ENCODE results near the gene CADM1.

CADM1 gene

GRCh38 chr11:115515647-115516395 is 11.6 kb upstream of the CADM1 start:
- DNase-seq (ENCODE audit: low spot score), result no peak

- no peak for DNase-seq (ENCODE audit: low spot score)
Observed at GRCh38 chr11:115506954-115507675, 2.9 kb upstream of the CADM1 start.

GRCh38 chr11:115505175-115505574 is 960 bp upstream of the CADM1 start:
- no peak for DNase-seq (ENCODE audit: low spot score)

- no peak for DNase-seq (ENCODE audit: low spot score)
Observed at GRCh38 chr11:115503886-115504275, 334 bp downstream of the CADM1 start.

GRCh38 chr11:115503083-115503885 is 931 bp downstream of the CADM1 start:
- DNase-seq (ENCODE audit: low spot score), result peak; percentile 30

GRCh38 chr11:115502636-115503082 is 1.6 kb downstream of the CADM1 start:
- no peak for DNase-seq (ENCODE audit: low spot score)

GRCh38 chr11:115501893-115502589 is 2.2 kb downstream of the CADM1 start:
- DNase-seq (ENCODE audit: low spot score), result no peak

- DNase-seq (ENCODE audit: low spot score), result no peak
Observed at GRCh38 chr11:115501502-115501892, 2.7 kb downstream of the CADM1 start.

- DNase-seq (ENCODE audit: low spot score), result peak; percentile 81
Observed at GRCh38 chr11:115500547-115501501, 3.4 kb downstream of the CADM1 start.

GRCh38 chr11:115499891-115500290 is 4.3 kb downstream of the CADM1 start:
- no peak for DNase-seq (ENCODE audit: low spot score)

GRCh38 chr11:115499241-115499799 is 4.9 kb downstream of the CADM1 start:
- no peak for DNase-seq (ENCODE audit: low spot score)

- DNase-seq (ENCODE audit: low spot score), result no peak
Observed at GRCh38 chr11:115498354-115498753, 5.9 kb downstream of the CADM1 start.

GRCh38 chr11:115497303-115497702 is 6.9 kb downstream of the CADM1 start:
- no peak for DNase-seq (ENCODE audit: low spot score)

- no peak for DNase-seq (ENCODE audit: low spot score)
Observed at GRCh38 chr11:115496892-115497291, 7.3 kb downstream of the CADM1 start.

- DNase-seq (ENCODE audit: low spot score), result no peak
Observed at GRCh38 chr11:115493905-115494304, 10.3 kb downstream of the CADM1 start.

- no peak for DNase-seq (ENCODE audit: low spot score)
Observed at GRCh38 chr11:115493488-115493887, 10.7 kb downstream of the CADM1 start.

GRCh38 chr11:115489466-115489865 is 14.7 kb downstream of the CADM1 start:
- DNase-seq (ENCODE audit: low spot score), result no peak

GRCh38 chr11:115488945-115489344 is 15.3 kb downstream of the CADM1 start:
- no peak for DNase-seq (ENCODE audit: low spot score)

- DNase-seq (ENCODE audit: low spot score), result no peak
Observed at GRCh38 chr11:115481528-115481927, 22.7 kb downstream of the CADM1 start.

GRCh38 chr11:115480611-115481010 is 23.6 kb downstream of the CADM1 start:
- DNase-seq (ENCODE audit: low spot score), result no peak

- no peak for DNase-seq (ENCODE audit: low spot score)
Observed at GRCh38 chr11:115477410-115477809, 26.8 kb downstream of the CADM1 start.
